Measurements from ENCODE around the gene AMHR2.
A peak's percentile ranks its signal among the peaks of the same experiment; 100 is the strongest.
"Not testable (repeated sequence)": the region's sequence is repeated elsewhere in the genome, so short reads cannot be mapped to it uniquely, and the experiment has no call there.

Gene AMHR2

DNA sequence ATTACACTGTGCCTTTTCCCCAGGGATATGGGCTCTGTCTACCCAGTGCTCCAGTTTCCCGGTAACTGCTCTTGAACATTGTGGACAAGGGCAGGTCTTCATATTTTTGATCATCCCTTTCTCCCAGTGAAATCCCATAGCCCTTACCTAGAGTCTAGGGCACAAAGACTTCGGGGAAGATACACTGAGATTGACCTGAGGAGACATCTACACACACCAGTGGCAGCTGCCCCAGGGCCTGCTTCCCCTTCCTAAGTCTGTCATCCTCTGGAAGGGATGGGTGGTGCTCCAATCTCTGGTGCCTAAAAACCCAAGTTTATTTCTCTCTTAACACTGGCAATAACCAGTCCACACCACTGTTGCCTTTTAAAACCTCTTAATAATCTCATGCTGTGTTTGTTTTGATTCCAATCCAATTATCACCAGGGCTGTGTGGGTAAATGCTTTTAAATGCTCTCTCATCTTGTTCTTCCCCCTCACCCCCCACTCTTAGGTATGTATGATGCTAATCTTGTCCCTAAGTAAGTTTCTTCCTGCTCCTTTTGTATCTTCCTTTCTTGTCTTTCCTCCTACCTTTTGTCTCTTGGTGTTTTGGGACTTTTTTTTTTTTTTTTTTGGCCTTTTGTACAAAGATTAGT is 7.8 kb upstream of the AMHR2 start:
- DNase-seq = not testable (repeated sequence)

DNA sequence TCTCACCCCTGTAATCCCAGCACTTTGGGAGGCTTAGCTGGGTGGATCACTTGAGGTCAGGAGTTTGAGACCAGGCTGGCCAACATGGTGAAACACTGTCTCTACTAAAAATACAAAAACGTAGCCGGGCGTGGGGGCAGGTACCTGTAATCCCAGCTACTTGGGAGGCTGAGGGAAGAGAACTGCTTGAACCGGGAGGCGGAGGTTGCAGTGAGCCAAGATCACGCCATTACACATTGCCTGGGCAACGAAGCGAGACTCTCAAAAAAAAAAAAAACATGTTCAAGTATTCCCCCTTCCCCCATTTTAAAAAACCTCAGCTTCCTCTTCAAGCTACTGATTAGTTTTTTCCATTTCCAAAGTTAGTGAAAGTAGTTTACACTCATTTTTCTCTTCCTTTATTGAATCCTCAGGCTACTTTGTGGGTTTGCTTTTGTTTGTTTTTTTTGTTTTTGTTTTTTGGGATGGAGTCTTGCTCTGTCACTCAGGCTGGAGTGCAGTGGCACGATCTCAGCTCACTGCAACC is 6.3 kb upstream of the AMHR2 start:
- not testable (repeated sequence) for DNase-seq

DNA sequence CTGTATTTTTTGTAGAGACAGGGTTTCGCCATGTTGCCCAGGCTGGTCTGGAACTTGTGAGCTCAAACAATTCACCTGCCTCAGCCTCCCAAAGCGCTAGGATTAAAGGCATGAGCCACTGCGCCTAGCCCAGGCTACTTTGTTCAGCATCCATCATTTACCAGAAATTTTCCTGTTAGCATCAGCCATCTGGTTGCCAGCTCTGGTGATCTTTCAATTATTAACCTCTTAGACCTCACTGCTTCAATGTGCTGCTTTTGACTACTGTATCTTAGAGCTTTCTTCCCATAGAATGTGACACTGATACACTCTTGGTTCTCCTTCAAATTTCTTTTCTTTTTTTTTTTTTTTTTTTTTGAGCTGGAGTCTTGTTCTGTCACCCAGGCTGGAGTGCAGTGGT is 5.4 kb upstream of the AMHR2 start:
- DNase-seq = no peak

DNA sequence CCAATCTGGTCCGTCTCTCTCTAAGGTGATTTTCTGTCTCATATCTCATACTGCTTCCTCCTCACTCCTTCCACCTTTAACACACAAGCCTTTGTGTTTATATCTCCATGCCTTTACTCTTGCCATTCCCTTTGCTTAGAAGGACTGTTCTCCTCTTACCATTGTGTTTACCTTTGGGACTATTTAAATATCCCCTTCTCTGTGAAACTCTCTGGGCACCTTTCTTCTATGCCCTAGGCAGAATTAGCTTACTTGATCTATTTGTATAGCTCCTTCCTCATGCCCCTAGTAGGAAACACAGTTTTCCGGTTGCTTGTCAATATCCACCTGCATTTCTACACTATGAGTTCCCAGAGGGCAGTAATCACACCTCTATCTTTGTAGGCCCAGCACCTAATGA is 3.9 kb upstream of the AMHR2 start:
- DNase-seq = no peak

DNA sequence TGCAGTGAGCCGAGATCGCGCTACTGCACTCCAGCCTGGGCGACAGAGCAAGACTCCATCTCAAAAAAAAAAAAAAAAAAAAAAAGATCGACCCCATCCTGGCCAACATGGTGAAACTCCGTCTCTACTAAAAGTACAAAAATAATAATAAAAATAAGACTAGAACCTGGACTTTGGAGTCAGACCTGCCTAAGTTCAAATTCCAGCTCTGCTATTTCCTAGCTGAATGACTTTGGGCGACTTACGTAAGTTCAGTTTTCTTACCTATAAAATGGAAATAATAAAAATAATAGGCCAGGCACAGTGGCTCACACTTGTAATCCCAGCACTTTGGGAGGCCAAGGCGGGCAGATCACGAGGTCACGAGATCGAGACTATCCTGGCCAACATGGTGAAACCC is 1.4 kb upstream of the AMHR2 start:
- not testable (repeated sequence) for DNase-seq

DNA sequence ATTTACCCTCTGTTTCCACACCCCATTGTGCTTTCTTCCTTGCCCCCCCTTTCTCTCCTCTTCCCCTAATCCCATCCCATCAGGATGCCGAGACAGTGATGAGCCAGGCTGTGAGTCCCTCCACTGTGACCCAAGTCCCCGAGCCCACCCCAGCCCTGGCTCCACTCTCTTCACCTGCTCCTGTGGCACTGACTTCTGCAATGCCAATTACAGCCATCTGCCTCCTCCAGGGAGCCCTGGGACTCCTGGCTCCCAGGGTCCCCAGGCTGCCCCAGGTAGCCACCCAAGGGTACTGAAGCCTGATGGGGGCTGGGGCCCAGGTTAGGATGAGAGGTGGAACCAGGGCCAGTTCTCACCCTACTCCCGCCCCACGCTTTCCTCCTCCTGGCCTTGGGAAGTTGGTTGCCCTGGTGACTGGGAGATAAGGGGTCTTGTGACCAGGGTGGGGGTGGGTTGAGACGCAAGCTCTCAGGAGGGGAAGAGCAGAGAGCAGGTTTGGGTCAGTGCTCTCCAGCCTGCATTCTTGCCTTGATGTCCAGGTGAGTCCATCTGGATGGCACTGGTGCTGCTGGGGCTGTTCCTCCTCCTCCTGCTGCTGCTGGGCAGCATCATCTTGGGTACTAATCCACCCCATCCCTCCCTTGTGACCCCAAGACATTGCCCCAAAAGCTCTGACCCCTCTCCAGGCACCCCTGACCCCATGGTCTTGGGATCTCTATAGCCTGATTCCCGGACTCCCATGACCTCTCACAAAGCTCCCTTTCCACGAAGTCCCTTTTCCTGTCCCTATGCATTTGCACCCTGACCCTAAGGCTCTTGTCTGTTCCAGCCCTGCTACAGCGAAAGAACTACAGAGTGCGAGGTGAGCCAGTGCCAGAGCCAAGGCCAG is 1.2 kb downstream of the AMHR2 start:
- no peak for DNase-seq

DNA sequence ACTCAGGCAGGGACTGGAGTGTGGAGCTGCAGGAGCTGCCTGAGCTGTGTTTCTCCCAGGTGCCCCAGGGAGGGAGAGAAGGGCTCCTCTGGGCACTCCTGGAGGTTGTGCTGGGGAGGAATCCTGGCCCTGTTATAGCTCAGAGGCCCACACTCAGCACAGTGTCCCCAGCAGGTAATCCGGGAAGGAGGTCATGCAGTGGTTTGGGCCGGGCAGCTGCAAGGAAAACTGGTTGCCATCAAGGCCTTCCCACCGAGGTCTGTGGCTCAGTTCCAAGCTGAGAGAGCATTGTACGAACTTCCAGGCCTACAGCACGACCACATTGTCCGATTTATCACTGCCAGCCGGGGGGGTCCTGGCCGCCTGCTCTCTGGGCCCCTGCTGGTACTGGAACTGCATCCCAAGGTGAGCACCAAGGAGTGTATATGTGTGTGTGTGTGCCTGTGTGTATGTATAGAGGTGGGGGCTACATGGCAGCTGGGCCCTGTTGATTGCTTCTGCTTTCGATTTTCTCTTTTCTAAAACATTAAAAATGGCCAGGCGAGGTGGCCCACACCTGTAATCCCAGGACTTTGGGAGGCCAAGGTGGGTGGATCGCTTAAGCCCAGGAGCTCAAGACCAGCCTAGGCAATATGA is 2.0 kb downstream of the AMHR2 start:
- DNase-seq = no peak

DNA sequence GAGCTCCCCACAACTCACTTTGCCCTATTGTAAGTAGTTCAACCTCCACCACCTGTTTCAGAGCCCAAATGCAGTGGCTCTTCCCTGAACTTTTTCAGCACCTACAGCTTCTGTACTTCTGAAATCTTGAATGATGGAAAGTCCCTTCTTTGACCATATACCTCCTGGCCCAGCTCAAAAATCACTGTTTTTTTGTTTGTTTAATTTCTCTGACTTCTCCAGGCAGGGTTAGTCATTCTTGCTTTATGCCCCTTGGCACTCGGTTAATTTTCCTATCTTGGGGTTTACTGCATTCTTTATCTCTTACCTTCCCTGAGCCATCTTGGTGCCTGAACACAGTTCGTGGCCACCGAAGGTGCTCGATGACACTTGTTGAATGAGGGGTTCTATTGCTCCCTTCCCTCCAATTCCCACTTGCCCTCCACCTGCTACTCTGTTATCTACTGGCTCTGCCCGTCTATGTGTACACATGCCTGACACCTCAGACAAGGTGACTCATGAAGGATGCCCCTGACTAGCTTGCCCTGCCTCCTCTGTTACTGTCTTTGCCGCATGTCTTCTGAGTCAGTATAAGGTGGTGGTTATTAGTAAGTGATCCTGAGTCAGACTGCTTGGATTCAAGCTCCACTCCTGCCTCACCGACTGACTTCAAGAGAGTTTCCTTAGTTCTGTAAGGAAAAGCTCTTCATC is 4.4 kb downstream of the AMHR2 start:
- DNase-seq = no peak

DNA sequence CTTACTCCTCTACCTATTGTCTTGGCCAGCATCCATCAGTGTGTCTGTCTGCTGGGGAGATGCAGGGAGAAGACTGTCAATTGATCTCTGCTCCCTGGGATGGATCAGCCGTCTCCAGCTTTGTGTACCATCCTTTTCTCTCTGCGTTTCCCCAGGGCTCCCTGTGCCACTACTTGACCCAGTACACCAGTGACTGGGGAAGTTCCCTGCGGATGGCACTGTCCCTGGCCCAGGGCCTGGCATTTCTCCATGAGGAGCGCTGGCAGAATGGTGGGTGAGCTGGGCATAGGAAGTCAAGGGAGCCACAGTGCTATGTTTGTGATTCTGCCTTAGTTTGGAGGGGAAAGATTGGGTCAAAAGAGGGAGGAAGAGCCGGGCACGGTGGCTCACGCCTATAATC is 5.1 kb downstream of the AMHR2 start:
- DNase-seq = no peak

DNA sequence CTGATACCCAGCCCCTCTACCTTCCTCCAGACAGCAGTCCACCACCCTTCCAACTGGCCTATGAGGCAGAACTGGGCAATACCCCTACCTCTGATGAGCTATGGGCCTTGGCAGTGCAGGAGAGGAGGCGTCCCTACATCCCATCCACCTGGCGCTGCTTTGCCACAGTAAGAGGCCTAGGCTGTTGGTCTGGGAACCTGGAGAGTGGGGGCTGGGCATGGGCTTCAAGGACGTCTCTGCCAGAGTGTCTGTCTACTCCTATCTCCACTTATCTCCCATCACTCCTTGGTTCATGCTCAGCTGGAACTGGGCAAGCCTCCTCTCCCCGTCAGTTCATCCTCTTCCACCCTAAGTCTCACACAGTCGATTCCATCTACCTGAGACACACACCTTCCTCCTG is 6.5 kb downstream of the AMHR2 start:
- no peak for DNase-seq

DNA sequence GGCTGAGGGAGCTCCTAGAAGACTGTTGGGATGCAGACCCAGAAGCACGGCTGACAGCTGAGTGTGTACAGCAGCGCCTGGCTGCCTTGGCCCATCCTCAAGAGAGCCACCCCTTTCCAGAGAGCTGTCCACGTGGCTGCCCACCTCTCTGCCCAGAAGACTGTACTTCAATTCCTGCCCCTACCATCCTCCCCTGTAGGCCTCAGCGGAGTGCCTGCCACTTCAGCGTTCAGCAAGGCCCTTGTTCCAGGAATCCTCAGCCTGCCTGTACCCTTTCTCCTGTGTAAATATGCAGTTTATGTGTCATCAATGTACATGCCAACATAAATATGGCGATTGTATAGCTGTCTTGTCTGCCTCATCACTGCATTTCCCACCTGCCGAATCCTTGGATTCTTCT is 7.5 kb downstream of the AMHR2 start:
- no peak for DNase-seq

DNA sequence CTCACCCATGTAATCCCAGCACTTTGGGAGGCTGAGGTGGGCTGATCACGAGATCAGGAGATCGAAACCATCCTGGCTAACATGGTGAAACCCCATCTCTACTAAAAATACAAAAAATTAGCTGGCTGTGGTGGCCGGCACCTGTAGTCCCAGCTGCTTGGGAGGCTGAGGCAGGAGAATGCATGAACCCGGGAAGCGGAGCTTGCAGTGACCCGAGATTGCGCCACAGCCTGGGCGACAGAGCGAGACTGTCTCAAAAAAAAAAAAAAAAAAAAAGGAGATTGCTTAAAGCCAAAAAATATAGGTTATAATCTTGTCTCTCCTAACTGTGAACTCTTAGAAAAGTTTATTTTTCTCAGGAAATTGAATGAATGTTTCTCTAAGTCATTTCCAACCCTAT is 11.7 kb downstream of the AMHR2 start:
- not testable (repeated sequence) for DNase-seq

DNA sequence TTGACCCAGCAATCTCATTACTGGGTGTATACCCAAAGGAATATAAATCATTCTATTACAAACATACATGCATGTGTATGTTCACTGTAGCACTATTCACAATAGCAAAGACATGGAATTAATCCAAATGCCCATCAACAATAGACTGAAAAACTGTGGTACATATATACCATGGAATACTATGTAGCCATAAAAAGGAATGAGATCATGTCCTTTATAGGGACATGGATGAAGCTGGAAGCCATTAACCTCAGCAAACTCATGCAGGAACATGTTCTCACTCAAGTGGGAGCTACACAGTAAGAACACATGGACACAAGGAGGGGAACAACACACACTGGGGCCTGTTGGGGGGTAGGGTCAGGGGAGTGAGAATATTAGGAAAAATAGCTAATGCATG is 15.9 kb downstream of the AMHR2 start:
- DNase-seq = not testable (repeated sequence)

DNA sequence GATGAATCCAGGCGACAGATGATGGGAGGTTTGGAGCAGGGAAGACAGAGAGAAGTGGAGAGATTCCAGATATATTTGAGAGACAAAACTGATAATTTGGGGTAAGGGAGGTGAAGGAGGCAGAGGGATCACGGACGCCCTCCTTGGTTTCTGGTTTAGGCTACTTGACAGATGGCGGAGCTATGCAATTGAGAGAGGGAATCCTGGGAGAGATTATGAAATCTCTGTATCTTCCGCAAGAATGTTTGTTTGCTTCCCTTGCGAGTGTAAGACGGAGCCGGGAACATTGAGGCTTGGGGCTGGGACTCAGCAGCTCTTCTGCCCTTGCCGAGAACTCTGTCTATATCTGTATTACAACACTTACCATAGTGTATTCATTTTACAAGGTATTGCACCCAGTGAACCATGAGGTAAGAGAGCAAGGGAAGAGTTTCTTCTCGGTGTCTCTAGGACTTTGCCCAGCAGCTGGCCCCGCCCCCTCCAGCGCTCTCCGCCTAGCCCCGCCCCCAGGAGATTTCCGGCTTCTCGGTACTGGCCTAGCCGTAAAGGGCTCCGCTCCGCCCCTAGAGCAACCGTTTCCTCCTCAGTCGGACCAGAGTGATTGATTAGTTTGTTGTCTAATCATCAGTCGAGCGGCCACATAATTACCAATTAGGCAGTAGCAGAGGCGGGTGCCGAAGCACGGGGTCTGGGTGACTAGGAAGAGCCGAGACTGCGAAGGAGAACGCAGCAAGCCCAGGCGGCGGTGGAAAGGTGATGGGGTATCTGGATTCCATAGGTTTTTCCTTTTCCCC is 17.6 kb downstream of the AMHR2 start, which contains the start of gene PRR13:
Gene PRR13, plus strand, starts transcription at position 695 of the 794 bp plus-strand sequence. CDS start 981 bp downstream, outside the sequence.
- peak; percentile 97 for DNase-seq

DNA sequence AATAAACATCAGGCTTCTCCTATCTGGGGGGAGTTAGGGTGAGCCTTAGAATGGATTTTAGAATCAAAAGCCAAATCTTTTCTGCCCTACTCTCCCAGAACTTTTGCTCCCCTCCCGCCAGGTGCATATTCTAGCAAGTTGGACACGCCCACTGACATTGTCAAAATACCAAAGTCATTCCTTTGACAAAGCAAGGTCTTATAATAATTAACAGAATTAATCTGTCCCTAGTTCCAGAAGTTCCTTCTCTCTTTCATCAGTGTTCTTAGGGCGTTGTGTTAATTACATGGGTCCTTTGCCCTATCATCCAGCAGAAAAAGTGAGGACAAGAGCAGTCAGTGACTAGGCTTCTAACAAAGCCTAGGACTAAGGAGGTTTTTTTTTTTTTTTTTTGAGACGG is 20.3 kb downstream of the AMHR2 start:
- no peak for DNase-seq

DNA sequence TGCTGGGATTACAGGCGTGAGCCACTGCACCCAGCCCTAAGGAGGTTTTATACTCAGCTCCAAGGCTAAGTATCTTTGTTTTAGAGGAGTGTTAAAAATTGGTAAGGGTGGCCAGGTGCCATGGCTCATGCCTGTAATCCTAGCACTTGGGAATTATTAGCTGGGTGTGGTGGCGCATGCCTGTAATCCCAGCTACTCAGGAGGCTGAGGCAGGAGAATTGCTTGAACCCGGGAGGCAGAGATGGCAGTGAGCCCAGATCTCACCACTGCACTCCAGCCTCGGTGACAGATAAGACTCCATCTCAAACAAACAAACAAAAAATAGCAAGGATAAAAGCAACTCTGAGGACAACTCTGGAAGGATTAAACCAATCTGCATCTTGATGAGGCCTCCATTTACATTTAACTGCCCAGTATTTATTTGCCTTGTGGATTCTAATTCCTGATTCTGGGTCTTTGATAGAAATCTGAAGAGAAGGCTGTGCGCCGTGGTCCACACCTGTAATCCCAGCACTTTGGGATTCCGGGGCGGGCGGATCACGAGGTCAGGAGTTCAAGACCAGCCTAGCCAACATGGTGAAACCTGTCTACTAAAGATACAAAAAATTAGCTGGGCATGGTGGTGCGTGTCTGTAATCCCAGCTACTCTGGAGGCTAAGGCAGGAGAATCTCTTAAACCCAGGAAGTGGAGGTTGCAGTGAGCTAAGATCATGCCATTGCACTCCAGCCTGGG is 21.1 kb downstream of the AMHR2 start:
- not testable (repeated sequence) for DNase-seq

DNA sequence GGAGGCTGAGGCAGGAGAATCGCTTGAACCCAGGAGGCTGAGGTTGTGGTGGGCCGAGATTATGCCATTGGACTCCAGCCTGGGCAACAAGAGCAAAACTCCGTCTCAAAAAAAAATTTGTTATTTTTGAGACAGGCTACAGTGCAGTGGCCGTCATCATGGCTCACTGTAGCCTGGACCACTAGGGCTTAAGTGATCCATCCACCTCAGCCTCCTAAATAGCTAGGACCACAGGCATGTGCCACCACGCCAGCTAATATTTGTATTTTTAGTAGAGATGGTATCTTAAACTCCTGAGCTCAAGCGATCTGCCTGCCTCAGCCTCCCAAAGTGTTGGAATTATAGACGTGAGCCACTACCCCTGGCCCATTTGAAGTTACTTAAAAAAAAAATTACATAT is 27.3 kb downstream of the AMHR2 start:
- DNase-seq = no peak

DNA sequence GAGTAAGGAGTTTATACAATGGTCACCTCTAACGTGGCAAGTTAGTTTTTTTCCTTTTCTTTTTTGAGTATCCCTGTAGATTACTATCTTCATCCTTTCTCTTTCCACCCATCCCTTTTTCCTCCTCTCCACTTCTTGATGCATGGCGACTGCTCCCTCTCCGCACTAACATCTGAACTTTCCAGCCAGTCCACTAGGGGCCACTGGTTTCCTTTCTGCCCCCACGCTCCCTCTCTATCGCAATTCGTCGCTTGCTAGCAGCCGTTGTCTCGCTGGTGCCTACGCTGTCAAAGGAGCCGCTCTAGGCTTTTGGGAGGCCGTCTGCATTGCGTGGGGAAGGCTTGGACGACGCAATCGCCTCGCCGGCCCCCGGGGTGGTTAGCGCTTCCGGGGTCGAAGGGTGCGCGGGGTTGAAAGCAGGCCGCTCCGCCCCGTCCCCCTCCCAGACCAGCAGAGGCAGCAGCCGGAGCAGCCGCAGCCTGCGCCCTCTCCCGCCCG is 28.1 kb downstream of the AMHR2 start, which contains the start of gene PCBP2:
Gene PCBP2, plus strand, starts transcription at position 442 of the 498 bp plus-strand sequence. CDS start 2,699 bp downstream, outside the sequence.
- DNase-seq = peak; percentile 97

DNA sequence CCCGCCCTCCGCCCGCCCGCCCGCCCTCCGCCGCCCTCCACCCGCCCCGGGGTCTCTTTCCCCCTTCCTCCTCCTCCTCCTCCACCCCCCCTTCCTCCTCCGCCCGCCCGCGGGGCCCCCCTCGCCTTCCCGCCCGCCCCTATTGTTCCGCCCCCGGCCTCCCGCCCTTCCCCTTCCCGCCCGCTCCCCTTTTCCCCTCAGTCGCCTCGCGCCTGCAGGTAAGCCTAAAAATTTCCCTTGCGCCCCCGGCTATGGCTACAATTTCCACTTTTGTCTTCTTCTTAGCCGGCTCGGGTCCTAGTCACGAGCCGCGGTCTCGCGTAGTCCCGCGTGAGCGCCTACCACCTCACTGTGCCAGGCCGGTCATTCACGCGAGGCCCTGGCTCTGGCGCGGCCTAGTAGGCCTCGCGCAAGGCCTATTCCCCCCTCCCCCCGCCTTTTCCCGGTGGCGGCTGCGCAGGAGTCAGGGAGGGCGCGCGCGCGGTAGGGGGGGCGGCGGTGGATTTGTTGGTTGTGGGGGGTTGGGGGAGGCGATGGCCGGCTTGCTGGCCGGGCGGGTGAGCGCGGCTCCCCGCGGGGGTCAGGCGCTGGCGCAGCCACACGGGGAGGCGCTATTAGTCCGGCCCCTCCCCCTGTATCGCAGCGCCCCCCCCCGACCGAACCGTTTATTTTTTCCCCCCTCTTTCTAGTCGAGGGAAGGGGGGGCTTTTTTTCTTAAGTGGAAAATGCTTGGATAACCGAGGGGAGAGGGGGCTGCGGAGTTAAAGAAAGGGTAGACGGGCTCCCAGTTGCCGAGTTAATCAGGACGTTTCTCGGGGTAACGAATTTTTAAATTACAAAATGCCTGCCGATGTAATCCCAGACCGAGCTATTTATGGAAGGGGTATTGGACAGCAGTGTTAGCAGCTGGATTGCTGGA is 28.8 kb downstream of the AMHR2 start:
- DNase-seq = peak; percentile 59
